Cardiac fibroblast (primary cell): ENCODE results near the gene SPIN1.

Experiments
- DNase-seq, 2 donors: peaks; one replicate each; pipeline versions ENCODE4 v3.0.0 to v3.0.0-alpha.2; 2010; ENCODE audit warnings: low read depth in 2 of 2
- H3K4me3 ChIP-seq, 2 donors: replicated peaks in 1 of 2; 1 replicate in 1 of 2; 2 replicates in 1 of 2; pipeline ENCODE4 v1.5.1; 2011; ENCODE audit warnings: low read depth in 2 of 2, low read length in 2 of 2, mild to moderate bottlenecking in 2 of 2, moderate library complexity in 1 of 2
- CTCF ChIP-seq: IDR thresholded peaks from one replicate; pipeline ENCODE4 v1.5.1; 2011; ENCODE audit warnings: low read depth, mild to moderate bottlenecking, low read length, inconsistent platforms

The SPIN1 gene

GRCh38 chr9:88418715-88419540 is 30.7 kb downstream of the SPIN1 start:
- DNase-seq: peak in 1 of 2 donors; percentile 84
- H3K4me3 ChIP-seq: no peak overlapping the region
- no peak for TF ChIP-seq CTCF

GRCh38 chr9:88420227-88420626 is 32.0 kb downstream of the SPIN1 start:
- no peak for DNase-seq
- no peak overlapping the region for H3K4me3 ChIP-seq
- TF ChIP-seq CTCF: no peak

GRCh38 chr9:88421348-88421747 is 33.1 kb downstream of the SPIN1 start:
- no peak overlapping the region for H3K4me3 ChIP-seq
- TF ChIP-seq CTCF: no peak
- DNase-seq: no peak

- peak; percentile 45 to 52 for DNase-seq
- TF ChIP-seq CTCF: no peak
- no peak overlapping the region for H3K4me3 ChIP-seq
Observed at GRCh38 chr9:88425538-88425950, 37.3 kb downstream of the SPIN1 start.

GRCh38 chr9:88426651-88427050 is 38.4 kb downstream of the SPIN1 start:
- no peak for TF ChIP-seq CTCF
- no peak overlapping the region for H3K4me3 ChIP-seq
- DNase-seq: no peak

- TF ChIP-seq CTCF: no peak
- DNase-seq: no peak
- H3K4me3 ChIP-seq: no peak overlapping the region
Observed at GRCh38 chr9:88429595-88430430, 41.6 kb downstream of the SPIN1 start.
